Left kidney (tissue), 2 donors: ENCODE results near the gene MAP2K4. TPM values are rescaled to one million over a fixed set of nuclear protein-coding genes. Genes with fewer than 3 reads are reported as not detected.

Source experiments
- DNase-seq: peaks from one replicate; pipeline ENCODE4 v3.0.0-alpha.2; 2013
- polyA plus RNA-seq: library from polyadenylated mRNA; unstranded; fragments of 120-200 nt; gene quantifications from one replicate; pipeline ENCODE4 v1.2.1, GENCODE V29; 2013; ENCODE audit not compliant: insufficient read length

Gene MAP2K4
- polyA plus RNA-seq, 1 donor = 48.0 TPM

DNA sequence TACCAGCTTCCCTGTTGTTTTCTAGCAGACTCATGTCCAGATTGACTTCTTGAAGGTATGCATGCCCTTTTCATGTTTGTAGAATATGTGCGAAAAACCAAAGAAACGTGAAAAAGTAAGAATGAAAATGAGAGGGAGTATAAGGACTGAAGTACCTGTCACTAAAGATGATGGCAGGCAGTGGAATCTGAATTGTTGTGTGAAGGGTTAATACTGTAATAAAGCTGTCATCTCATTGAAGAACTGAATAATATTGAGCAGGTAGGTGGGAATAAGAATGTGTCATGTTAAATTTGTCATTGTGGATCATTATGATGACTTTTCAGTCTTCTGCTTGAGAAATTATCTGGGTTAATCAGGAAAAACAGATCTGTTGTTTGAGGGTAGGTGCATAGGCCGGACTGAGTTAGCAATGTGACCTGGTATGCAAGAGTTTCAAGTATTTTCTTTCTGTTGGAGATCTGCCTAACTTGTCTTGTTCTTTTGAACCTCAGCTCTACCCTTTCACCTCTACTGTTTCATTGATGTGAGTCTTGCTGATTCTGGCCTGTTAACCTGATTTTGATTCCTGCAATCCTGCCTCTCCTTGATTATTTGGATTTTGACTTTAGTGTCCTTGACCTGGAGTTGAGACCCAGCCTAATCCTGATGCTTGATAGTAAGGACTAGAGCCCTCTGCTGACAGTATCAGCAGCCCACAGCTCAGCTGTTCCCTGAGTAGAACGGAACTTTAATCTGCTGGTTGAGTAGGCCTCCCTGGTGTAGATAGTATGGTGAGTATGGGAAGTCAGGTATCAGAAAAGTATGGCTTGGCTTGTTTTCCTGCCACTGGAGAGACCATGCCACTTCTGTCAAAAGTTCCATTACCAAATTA is 64.6 kb downstream of the MAP2K4 start:
- DNase-seq = no peak

DNA sequence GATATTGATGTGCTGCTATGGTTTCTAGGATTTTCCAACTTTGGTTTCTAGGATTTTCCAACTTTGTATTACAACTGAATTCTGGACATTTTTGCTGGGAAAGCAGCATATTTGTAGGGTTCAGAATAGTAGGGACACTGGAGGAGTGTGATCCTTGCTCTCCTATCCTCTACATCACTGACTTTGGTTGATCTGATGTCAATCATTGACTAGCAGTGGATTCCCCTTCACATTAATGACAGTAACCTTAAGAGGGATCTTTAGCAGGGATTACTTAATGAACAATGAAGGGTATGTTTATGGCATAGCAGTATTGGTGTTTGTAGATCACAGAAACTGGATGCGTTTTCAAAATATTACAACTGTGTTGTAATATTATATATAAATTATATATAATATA is 67.4 kb downstream of the MAP2K4 start:
- no peak for DNase-seq

DNA sequence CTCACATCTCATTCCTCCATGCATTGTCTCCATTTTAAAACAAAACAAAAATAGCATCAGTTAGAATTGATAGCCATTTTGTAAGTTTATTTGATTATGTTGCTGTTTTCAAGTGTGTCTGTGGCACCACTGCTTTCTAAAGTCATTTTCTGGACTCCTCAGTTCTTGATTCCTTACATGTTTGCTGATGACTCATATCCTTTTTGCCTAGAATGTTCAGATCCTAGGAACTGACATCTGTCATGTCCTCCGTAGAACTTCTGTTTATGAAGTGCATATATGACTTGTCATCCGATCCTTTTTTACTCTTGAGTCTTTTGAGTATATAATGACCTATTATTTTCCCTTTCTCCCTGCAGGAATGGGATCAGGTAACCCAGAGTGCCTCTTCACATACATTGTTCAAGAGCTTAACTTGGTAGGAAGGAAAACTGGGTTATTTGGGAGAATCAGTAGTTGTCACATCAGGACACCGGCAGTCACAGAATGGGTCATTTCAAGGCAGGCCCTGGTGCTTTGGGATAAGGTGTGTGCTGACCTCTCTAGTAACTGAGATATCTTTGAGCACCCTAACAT is 69.2 kb downstream of the MAP2K4 start:
- no peak for DNase-seq

DNA sequence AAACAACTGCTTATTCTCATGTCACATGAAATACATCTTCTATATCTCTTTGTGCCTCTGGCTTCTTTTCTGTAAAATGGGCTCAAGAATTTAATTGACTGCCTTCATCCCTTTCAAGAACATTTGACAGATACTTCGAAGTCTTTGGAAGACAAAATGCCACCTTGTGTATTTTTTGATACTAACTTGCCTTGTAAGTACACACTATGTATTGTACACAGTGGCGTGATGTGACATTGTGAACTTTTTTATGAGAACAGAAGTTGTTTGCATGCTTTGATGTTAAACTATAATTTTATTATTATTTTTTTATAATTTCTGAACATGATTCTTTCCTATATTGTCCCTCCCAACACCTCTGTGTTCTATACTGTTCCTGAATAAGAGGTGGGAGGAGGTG is 73.7 kb downstream of the MAP2K4 start:
- DNase-seq = no peak

DNA sequence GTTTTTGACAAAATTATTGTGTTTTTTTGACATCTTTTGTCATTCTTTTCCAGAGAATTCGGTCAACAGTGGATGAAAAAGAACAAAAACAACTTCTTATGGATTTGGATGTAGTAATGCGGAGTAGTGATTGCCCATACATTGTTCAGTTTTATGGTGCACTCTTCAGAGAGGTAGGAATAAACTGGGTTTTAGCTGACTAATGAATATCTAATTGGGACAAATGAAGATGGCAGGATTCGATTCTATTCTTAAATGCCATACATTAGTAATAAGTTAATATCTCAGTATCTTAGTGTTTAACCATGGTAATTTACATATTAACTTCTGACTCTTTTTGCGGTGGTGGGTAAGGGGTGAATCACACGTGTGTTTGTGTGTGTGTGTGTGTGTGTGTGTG is 74.8 kb downstream of the MAP2K4 start:
- no peak for DNase-seq

DNA sequence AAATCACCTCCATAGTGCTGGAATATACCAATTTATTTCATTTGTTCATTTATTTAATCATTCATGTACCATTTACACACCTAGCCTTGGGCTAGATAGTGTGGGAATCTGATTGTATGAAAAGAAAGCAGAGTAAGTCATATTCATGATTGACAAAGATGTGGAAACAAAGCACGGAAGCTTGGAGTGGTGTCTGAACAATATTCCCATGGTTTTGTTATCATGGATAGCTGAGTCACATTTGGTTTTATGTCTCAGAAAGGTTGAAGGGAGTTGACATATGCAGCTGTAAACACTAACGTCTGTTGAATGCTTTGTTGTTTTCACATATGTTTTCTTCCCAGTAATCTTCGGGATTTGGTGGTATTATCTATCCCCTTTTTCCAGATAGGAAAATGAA is 76.6 kb downstream of the MAP2K4 start:
- no peak for DNase-seq

DNA sequence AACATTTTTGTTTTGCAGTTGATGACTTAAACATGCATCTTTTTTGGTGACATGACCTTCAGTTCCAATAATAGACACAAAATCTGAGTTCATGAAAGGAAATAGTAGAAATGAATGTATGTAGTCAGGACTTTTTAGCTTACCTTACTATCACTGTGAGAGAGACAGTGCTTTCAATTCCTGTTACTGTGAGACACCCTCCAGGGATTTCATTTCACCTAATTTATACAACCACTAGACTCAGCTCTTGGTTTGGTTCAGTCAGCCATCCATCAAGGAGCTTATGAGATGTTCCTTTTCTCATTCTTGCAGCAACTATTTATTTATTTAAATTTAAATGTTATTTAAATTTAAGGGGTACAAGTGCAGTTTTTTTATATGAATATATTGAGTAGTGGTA is 77.9 kb downstream of the MAP2K4 start:
- no peak for DNase-seq

DNA sequence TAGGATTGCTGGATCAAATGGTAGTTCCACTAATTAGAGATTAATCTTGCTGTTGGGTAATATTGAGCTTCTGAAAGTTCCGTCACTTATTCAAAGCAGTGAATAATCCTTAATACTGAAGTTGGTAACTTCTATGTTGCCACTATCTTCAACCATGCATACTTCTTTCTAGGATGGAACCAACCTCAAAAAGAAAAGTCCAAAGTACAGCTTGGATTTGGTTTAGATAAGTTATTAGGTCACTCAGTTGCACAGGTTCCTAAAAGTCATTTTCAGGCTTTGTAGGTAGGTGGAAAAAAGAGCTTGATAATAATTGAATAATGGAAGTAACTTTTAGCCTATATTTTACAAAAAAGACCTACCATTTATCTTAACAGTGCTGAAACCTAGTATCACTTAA is 78.7 kb downstream of the MAP2K4 start:
- DNase-seq = no peak

DNA sequence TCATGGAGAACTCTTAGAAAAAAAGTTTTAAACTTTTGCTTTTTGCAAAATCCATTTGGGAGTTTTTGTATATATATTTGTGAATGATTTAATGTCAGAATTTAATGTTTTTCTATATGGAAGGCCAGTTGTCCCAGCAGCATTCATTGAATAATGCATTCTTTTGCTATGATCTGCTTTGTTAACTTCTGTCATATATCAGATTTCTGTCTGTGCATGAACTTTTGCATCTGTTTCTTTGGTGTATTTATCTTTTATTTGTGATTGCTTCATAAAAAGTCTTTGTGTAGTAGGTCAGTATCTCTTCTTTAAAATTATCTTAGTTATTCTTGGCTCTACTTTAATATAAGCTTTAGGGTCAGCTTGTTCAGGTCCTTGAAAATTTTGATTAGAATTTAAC is 84.2 kb downstream of the MAP2K4 start:
- no peak for DNase-seq

DNA sequence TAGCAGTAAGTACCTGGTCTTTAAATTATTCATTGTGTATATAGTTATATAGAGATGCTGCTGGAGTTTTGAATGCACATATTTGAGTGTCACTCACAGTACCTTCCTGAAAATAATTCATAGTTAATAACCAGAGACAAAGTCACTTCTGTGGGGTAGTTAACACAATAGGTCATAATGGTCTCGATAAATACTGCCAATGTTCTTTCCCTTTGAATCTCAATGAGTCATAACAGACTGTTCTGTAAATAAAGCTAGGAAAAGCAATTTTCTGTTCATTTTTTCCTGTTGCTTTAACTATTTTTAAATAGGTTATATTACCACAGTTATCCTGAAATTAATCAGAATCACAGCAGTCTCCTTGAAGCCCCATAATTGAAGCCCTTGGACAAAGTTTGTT is 87.2 kb downstream of the MAP2K4 start:
- no peak for DNase-seq

DNA sequence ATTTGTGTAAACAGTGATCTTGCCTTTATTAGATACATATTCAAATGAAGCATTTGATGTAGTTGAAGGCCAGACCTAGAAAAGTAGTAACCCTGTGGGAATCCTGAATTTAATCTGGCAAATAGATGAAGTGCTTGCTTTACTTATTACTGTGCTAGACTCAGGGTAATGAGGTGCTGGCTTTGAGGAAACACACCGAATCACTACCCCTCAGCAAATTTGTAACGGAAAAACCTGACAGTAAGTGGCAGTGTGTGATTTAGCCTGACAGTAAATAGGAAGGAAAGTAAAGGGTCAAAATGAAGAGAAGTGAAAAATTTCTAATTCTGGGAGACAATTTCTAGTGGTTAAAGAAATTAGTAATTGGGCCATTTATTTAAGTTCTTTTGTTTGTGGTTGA is 90.2 kb downstream of the MAP2K4 start:
- DNase-seq = no peak

DNA sequence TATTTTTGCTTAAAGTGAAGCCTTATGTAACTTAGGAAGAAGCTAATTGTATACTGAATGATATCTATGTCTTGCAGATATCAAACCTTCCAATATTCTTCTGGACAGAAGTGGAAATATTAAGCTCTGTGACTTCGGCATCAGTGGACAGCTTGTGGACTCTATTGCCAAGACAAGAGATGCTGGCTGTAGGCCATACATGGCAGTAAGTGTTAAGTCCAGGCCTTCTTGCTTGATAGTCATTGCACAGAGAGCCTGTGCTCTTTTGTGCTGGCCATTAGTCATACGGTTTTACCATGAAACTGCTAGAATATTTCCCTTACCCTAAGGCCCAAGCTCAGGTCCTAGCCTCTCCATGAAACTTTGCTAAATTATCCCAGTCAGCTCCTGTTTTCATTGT is 92.5 kb downstream of the MAP2K4 start:
- DNase-seq = no peak

DNA sequence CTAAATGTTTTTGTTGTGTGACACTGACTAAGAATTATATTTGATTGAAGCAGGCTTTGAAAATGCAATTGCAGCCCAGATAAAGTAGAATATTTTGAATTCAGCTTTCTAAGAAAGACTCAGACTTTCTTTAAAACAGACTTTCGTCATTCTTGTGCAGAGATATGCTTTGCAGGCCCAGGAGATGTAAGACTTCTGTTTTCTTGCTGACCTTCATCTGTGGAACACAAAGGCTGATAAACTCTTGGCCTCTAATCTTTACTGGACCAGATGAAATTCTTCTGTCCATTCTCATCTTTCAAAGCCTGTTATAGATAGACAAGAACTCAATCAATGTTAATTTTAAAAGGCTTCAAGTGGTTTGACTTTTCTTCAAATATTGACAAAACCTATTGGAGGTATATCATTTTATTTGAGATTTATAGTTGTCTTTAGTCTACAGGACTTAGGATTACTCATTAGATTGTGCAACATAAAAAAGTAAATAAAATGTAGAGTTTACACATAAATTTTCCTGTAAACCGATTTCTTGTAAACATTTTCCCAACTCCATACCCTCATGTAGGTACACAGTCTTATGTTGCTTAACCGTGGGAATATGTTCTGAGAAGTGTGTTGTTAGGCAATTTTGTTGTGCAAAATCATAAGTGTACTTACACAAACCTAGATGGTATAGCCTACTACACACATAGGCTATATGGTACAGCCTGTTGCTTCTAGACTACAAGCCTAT is 94.2 kb downstream of the MAP2K4 start:
- no peak for DNase-seq

DNA sequence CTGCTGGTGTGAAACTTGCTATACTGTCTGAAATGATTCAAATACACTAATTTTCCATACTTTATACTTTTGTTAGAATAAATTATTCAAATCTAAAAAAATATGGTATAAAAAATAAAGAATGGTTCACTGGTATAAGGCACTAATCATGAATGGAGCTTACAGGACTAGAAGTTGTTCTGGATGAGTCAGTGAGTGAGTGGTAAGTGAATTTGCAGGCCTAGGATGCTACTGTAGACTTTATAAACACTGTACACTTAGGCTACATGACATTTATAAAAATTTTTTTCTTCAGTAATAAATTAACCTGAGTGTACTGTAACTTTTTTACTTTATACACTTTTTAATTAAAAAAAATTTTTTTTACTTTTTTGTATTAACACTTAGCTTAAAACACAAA is 95.5 kb downstream of the MAP2K4 start:
- DNase-seq = no peak

DNA sequence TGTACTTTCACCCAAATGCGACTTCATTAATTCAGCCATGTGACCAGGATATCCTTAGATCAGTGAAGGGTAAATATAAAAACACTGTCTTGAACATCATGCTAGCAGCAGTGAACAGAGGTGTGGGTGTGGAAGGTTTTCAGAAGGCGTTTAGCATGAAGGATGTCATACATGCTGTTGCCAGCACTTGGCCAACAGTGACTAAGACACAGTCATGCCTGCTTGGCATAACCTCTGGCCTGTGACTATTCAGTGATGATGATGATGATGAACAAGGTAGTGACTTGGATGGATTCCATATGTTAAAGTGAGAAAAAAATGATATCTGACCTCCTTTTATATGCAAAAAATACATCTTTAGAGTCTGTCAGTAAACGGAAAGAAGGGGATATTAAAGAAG is 97.9 kb downstream of the MAP2K4 start:
- DNase-seq = no peak

DNA sequence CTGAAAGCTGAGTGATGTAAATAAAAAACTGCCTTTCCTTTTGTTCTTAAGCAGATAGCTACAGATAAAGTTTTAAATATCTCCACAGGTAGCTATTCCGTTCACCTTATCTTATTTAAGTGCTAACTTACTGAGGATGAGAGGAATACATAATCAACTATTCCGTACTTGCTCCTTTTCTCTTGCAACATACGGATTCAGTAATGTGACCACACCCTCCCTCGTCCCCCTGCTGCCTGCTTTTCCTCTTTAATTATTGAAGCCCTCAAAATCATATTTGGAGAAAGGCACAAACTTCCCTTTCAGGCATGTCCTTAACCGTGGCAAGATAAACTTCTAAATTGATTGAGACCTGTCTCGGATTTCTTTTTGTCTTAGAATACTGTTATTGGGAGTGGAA is 101.4 kb downstream of the MAP2K4 start:
- no peak for DNase-seq

DNA sequence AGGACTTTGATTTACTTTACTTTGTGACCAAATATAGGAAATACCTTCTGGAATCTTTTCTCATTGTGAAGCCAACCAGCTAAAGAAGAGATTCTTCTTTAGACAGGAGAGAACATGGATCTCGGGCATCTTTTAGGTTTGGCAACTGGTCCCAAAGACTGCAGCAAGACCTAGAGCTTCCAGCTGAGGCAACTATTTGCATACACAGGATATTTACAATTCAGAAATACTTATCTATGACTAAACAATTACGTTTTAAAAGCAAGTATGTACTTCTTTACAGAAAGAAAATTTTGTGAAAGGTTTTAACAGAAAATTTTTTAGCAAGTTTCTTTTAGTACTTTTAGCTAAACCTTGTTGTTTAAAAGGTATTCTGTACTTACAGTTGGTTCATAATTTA is 106.5 kb downstream of the MAP2K4 start:
- no peak for DNase-seq

DNA sequence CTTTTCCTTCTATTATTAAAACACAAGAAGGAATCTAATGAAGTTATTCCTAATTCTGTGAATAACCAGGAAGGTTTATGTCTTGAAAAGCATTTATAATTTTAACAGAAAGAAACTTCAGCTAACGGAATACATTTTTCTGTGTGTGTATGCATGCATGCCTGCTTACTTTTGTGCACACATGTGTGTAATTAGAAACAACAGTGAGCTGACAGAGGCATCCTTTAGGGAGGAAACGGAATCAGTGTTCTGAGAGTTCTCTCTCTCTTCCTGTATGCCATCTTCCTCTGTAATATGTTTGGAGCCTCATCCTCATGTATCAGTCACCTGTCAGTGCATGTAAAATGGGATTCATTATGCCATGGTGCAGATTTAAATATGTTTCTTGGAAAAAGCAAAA is 107.0 kb downstream of the MAP2K4 start:
- DNase-seq = no peak

DNA sequence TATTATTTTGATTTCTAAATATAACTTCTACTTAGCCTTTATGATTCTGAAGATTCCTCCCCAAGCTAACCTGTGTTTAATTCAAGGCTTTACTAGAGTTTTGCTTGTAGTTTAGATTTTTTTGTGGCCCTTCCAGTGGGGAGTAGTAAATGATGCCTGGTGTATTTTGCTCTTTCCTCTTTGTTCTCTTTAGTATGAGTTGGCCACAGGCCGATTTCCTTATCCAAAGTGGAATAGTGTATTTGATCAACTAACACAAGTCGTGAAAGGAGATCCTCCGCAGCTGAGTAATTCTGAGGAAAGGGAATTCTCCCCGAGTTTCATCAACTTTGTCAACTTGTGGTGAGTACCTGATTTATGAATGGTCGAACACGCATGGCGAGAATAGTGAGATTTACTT is 108.3 kb downstream of the MAP2K4 start:
- no peak for DNase-seq

DNA sequence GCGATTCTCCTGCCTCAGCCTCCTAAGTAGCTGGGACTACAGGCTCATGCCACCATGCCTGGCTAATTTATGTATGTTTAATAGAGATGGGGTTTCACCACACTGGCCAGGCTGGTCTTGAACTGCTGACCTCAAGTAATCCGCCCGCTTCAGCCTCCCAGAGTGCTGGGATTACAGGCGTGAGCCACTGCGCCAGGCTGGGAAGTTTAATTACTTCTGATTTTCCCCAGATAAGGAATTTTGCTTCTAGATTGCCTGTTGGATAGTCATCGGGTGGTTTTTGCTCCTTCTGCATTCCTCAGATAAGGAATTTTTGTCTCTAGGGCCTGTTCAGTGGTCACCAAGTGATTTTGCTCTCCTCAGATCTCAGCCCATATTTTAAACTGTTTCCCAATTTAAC is 112.5 kb downstream of the MAP2K4 start:
- DNase-seq = no peak

DNA sequence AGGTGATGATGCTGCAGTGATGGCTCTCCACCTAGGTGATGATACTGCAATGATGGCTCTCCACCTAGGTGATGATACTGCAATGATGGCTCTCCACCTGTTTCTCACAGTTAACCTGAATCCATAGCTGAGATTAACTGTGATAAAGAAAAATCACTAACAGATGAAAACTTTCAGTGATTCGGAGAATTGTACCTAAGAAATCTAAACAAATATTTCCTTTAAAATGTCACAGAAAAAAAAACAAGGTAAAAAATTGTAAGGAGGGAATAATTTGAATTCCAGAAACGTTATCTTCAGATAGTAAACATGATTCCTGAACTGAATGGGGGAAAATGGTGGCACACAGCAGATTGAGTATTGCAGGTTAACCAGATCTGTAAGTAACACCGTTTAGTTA is 113.4 kb downstream of the MAP2K4 start:
- DNase-seq = no peak

DNA sequence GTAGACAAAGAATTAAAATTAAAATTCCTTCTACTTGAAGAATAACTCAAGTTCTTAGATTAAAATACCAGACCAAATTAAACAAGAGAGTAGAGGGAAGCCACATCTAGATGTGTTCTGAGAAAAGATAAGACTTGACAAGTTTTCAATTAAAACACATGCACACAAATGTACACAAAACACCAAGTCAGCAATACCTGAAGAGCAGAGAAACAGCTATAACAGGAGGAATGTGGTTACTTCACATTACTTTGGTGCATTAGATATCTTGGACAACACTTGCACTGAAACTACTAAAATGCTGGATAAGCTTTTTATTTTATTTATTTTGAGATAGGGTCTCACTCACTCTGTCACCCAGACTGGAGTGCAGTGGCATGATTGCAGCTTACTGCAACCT is 113.9 kb downstream of the MAP2K4 start:
- DNase-seq = no peak

DNA sequence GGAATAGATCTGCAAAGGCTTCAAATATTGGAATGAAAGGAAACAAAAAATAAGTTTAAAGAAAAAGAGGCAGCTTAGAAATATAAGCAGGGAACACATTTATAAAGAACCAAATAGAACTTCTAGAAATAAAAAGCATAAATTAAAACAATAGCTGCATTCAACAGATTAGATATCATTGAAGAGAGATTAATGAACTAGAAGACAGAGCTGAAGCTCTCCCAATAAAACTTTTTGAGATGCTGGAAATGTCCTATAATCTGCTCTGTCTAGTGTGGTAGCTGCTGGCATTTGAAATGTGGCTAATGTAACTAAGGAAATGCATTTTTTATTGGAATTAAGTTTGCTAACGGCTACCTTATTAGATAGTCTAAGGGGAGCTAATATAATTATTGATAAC is 115.6 kb downstream of the MAP2K4 start:
- no peak for DNase-seq

DNA sequence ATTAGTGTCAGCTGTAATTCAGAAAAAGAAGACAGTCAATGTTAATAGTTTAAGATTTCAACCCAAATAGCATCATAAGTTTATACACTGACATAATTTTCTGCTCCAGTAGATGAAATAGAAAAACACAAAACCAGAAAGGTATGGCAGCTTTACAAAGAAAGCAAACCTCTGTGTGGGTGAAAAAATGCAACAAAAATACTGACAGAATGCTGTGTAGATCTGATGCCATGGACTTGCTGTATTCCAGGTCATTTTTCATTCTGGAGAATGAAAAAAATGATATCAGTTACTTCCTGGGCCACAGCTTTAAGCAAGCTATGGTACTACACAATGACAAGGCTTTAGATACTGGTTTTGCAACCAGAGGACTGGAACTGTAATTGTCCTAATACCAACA is 116.0 kb downstream of the MAP2K4 start:
- no peak for DNase-seq
